ENCODE data around the gene FBXW8. TPM values are rescaled to one million over a fixed set of nuclear protein-coding genes. Genes with fewer than 3 reads are reported as not detected.
A peak's percentile ranks its signal among the peaks of the same experiment; 100 is the strongest.

FBXW8 gene
- total and polyA plus RNA-seq, 12 donors: 2.4 to 11.3 (median 7.4) TPM

DNA sequence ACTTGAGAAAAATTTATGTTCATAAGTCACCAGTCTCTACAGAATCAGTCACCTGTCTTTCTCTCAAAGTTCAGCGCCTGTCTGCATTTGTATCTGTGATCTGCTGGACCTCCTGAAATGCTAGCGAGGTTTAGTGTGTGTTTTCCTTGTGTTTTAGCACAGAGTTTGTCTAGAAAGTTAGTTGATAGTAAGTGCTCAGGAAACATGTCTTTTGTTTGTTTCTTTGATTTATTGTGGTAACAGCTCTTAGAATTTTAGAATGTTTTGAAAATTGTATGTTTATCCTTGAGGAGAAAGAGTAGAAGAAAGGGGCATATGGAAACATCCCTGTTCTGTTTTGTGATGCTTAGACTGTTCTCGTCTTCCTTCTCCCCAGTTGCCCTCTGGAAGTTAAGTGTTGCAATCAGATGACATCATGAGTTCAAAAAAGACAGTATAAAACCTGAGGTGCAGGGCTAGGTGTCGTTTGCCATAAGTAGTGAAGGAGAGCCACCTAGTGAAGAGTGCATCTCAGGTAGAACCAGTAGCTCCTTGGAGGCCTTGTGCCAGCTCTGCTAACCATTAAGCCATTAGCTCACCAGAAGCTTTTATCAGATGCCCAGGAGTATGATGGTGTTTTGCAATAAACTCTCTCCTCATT, 44.8 kb downstream of the FBXW8 start:
- H3K4me1 ChIP-seq: peaks cover 0 to 39% (median 12%) of the 10 kb centered on the region in 9 donors
- H3K27ac ChIP-seq: peak overlapping the region in 2 of 10 donors; percentile 25 to 56
- H3K27me3 ChIP-seq: no peaks in the 10 kb centered on the region
- peaks cover 0 to 28% (median 3%) of the 10 kb centered on the region in 9 donors for H3K36me3 ChIP-seq
- ATAC-seq (peak in 5 of 8 donors; percentile 31 to 63 (median 40)), DNase-seq (no peak)
- no peak overlapping the region for H3K4me3 ChIP-seq
- TF ChIP-seq CTCF (IDR thresholded peaks at IDR 0.05): peak in 2 of 9 donors; percentile 24 to 28
- H3K9me3 ChIP-seq: no peaks in the 10 kb centered on the region
- WGBS, 2 donors: 79 to 81% methylated on average over 4 of the region's 4 CpGs
- intact Hi-C loops (cut with DNase I): loop anchor here in 1 of 10 donors (5.0 kb wide), 1 partner anchor 37 kb away; no protein-coding TSS in a partner anchor

- ATAC-seq: peak in 5 of 8 donors; percentile 18 to 69 (median 60)
- no peak overlapping the region for H3K4me3 ChIP-seq
- peak overlapping the region in 3 of 10 donors; percentile 11 to 49 (median 18) for H3K27ac ChIP-seq
- H3K36me3 ChIP-seq: peaks cover 0 to 6% (median 0%) of the 10 kb centered on the region in 9 donors
- TF ChIP-seq CTCF (IDR thresholded peaks at IDR 0.05): no peak
- intact Hi-C loops (cut with DNase I): loop anchor here in 1 of 10 donors (5.0 kb wide), 1 partner anchor 34 kb away; no protein-coding TSS in a partner anchor
- H3K9me3 ChIP-seq: no peaks in the 10 kb centered on the region
- DNase-seq: peak in 1 of 2 donors; percentile 17
- no peaks in the 10 kb centered on the region for H3K27me3 ChIP-seq
- WGBS, 2 donors: 77 to 82% methylated on average over 6 of the region's 6 CpGs
- H3K4me1 ChIP-seq: peaks cover 0 to 39% (median 18%) of the 10 kb centered on the region in 9 donors
These were observed 47.9 kb downstream of the FBXW8 start for GRCh38 chr12:116958402-116959197.

GRCh38 chr12:116959198-116959460, 48.4 kb downstream of the FBXW8 start:
- WGBS, 2 donors: 87% methylated on average over 2 of the region's 2 CpGs
- H3K27ac ChIP-seq: peak overlapping the region in 3 of 10 donors; percentile 11 to 49 (median 23)
- no peaks in the 10 kb centered on the region for H3K9me3 ChIP-seq
- H3K36me3 ChIP-seq: peaks cover 0 to 6% (median 0%) of the 10 kb centered on the region in 9 donors
- no peak for TF ChIP-seq CTCF (IDR thresholded peaks at IDR 0.05)
- no peak overlapping the region for H3K4me3 ChIP-seq
- H3K27me3 ChIP-seq: no peaks in the 10 kb centered on the region
- intact Hi-C loops (cut with DNase I): loop anchor here in 1 of 10 donors (5.0 kb wide), 1 partner anchor 33 kb away; no protein-coding TSS in a partner anchor
- H3K4me1 ChIP-seq: peaks cover 0 to 39% (median 18%) of the 10 kb centered on the region in 9 donors
- DNase-seq: no peak
- ATAC-seq: no peak

DNA sequence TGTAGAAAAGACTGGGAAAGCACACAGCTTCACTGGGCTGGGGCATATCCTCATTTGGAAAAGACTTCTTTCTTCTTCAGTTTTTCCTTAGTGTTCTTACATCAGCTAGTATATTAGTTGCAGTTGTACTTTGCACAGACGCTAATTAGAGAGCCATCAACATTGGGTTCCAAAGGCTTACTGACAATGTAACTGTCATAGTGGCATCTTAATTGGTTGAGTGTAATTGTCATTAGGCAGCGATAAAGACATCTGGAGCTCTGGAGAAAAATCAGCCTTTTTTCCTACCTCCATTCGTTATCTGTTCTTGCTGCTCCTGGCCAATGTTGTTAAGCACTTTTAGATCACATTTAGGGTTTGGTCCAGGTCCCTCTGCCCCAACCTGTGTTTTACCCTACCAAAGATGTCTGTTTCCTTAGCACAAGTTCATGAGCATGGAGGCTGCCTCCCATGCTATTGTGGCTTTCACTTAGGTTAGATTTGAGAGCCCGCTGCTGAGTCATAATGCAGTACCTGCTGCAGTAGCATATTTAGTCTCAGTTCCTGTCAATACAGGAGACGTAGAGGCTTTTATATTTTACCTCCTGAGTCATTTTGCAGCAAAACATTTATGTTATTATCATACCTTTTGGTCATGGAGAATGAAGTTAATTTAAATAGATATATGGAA, 49.2 kb downstream of the FBXW8 start:
- Histone ChIP-seq H3K9me3 (no peaks in the 10 kb centered on the region), H3K4me3 (no peak overlapping the region), H3K27me3 (no peaks in the 10 kb centered on the region), H3K36me3 (peaks cover 0 to 13% (median 0%) of the 10 kb centered on the region in 9 donors), H3K4me1 (peaks cover 0 to 31% (median 17%) of the 10 kb centered on the region in 9 donors), H3K27ac (peak overlapping the region in 5 of 10 donors; percentile 11 to 49 (median 23))
- DNase-seq (no peak), ATAC-seq (peak in 3 of 8 donors; percentile 25 to 62 (median 43))
- WGBS, 2 donors: 61 to 76% methylated on average over 5 of the region's 5 CpGs
- TF ChIP-seq CTCF (IDR thresholded peaks at IDR 0.05): no peak
- intact Hi-C loops (cut with DNase I): loop anchor here in 1 of 10 donors (5.0 kb wide), 1 partner anchor 32 kb away; no protein-coding TSS in a partner anchor
